OCI-LY3 (cell line): ENCODE measurements around the gene NOS1AP.

ENCODE experiments used
- H2AFZ ChIP-seq: fragments of 200-600, 300-600 bp; shearing (Covaris generic); 2 replicates; pipeline ENCODE4 v1.6.0; 2014; ENCODE audit warnings: antibody characterized with exemption, low read depth, low read length
- H3K27ac ChIP-seq: fragments of 200-600, 300-600 bp; sonication (generic); 2 replicates; pipeline ENCODE4 v1.5.1; 2014; ENCODE audit warnings: mild to moderate bottlenecking, low read length, moderate library complexity, mixed read lengths
- H3K27me3 ChIP-seq: fragments of 200-600, 300-600 bp; sonication (generic); 2 replicates; pipeline ENCODE4 v1.6.1; 2014; ENCODE audit warnings: low read depth, low read length, mixed read lengths
- H3K36me3 ChIP-seq: fragments of 200-600, 300-600 bp; sonication (generic); replicated peaks from 2 replicates; pipeline ENCODE3; 2014; ENCODE audit warnings: low read depth, low read length, mixed read lengths
- H3K4me1 ChIP-seq: fragments of 300-600, 200-600 bp; sonication (generic); 2 replicates; pipeline ENCODE4 v1.6.1; 2014; ENCODE audit warnings: low read length, mixed read lengths
- H3K4me2 ChIP-seq: fragments of 200-600, 300-600 bp; sonication (generic); 2 replicates; pipeline ENCODE4 v1.6.1; 2014; ENCODE audit warnings: low read length, mixed read lengths
- H3K4me3 ChIP-seq: fragments of 300-600, 200-600 bp; sonication (generic); 2 replicates; pipeline ENCODE4 v1.5.1; 2014; ENCODE audit warnings: antibody characterized with exemption, mild to moderate bottlenecking, low read length, moderate library complexity
- H3K79me2 ChIP-seq: fragments of 300-600, 200-600 bp; shearing (Covaris generic); 2 replicates; pipeline ENCODE4 v1.6.1; 2014; ENCODE audit warnings: mild to moderate bottlenecking, low read length, mixed read lengths
- H3K9ac ChIP-seq: fragments of 300-600, 200-600 bp; shearing (Covaris generic); 2 replicates; pipeline ENCODE4 v1.6.0; 2014; ENCODE audit warnings: mild to moderate bottlenecking, low read length, moderate library complexity
- H3K9me3 ChIP-seq: fragments of 200-600, 300-600 bp; shearing (Covaris generic); 2 replicates; pipeline ENCODE4 v1.6.1; 2014; ENCODE audit warnings: low read length, mixed read lengths; ENCODE audit not compliant: insufficient read depth
- H4K20me1 ChIP-seq: fragments of 200-600, 300-600 bp; sonication (generic); 2 replicates; pipeline ENCODE4 v1.6.1; 2016; ENCODE audit warnings: low read length, mixed read lengths; ENCODE audit not compliant: insufficient read depth
- CTCF ChIP-seq: fragments of 200-600, 300-600 bp; sonication (generic); IDR thresholded peaks from 2 replicates; pipeline ENCODE4 v1.5.1; 2014; ENCODE audit warnings: antibody characterized with exemption, low read length, low read depth
- EZH2phosphoT487 ChIP-seq: fragments of 200-600 bp; shearing (Covaris generic); IDR thresholded peaks from 2 replicates; pipeline ENCODE4 v1.6.1; 2018; ENCODE audit warnings: antibody characterized with exemption, mixed run types, low read depth

The NOS1AP gene

DNA sequence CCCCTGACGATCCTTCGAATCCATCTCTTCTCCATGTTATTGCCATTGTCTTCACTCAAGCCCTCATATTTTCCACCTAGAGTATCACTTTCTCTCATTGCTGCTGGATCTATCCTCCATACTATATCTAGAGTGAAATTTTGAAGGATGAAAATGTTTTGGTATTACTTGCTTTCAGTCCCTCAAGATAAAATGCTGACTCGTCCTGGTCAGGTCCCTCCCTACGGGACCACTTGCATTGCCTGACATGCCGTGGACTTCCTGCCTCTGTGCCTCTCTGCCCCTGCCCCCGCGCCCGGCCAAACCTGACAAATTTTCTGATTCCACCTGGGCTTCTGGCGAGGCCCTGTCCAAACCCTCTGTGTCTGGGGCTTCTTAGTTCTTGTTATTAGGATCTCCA lies 283.6 kb downstream of the NOS1AP start:
- TF ChIP-seq CTCF (no peak), EZH2phosphoT487 (no peak)
- no peak overlapping the region for H3K9ac ChIP-seq
- H3K36me3 ChIP-seq, result no peaks in the 10 kb centered on the region
- H3K9me3 ChIP-seq, result no peaks in the 10 kb centered on the region
- H2AFZ ChIP-seq, result no peak overlapping the region
- H3K4me3 ChIP-seq, result no peak overlapping the region
- H4K20me1 ChIP-seq, result no peaks in the 10 kb centered on the region
- no peaks in the 10 kb centered on the region for H3K79me2 ChIP-seq
- H3K27me3 ChIP-seq, result peaks cover 75% of the 10 kb centered on the region
- no peak overlapping the region for H3K27ac ChIP-seq
- H3K4me1 ChIP-seq, result no peaks in the 10 kb centered on the region
- no peak overlapping the region for H3K4me2 ChIP-seq

GRCh38 chr1:162353702-162354101 lies 284.2 kb downstream of the NOS1AP start:
- H3K27ac ChIP-seq, result no peak overlapping the region
- H3K79me2 ChIP-seq, result no peaks in the 10 kb centered on the region
- H2AFZ ChIP-seq, result no peak overlapping the region
- peaks cover 77% of the 10 kb centered on the region for H3K27me3 ChIP-seq
- no peaks in the 10 kb centered on the region for H3K36me3 ChIP-seq
- TF ChIP-seq EZH2phosphoT487 (no peak), CTCF (no peak)
- H4K20me1 ChIP-seq, result no peaks in the 10 kb centered on the region
- no peak overlapping the region for H3K4me2 ChIP-seq
- H3K9me3 ChIP-seq, result no peaks in the 10 kb centered on the region
- no peaks in the 10 kb centered on the region for H3K4me1 ChIP-seq
- H3K4me3 ChIP-seq, result no peak overlapping the region
- no peak overlapping the region for H3K9ac ChIP-seq

DNA sequence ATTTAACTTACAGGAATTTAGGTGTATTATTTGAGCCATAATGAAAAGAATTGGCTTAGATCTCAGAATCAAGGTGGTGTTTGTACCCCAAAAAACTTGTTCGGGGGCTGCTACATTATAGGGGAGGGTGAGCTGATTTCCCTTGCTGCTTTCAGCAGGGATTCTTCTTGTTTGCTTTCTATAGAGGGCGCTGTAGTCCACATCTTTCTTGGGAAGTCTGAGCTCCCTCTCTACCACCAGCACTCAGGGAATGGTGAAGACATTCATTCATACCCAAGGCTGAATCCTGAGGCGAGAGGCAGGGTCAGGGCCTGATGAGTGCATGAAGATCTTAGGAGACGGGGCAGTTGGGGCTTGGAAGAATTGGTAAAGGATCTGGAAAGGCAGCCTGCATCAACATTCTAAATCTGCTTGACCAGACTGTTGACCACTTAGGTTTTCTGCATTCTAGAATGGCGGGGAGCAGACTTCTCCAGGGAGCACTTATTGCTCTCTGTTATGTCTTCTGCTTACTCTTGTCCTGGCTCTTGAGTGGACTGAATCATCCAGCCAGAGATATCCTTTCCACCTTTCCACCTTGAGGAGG lies 288.3 kb downstream of the NOS1AP start:
- no peak overlapping the region for H3K9ac ChIP-seq
- no peaks in the 10 kb centered on the region for H3K9me3 ChIP-seq
- TF ChIP-seq EZH2phosphoT487 (no peak), CTCF (peak; percentile 79)
- H2AFZ ChIP-seq, result no peak overlapping the region
- no peak overlapping the region for H3K4me3 ChIP-seq
- H3K27ac ChIP-seq, result no peak overlapping the region
- H3K27me3 ChIP-seq, result peaks cover 90% of the 10 kb centered on the region
- peaks cover 26% of the 10 kb centered on the region for H4K20me1 ChIP-seq
- H3K4me2 ChIP-seq, result no peak overlapping the region
- H3K36me3 ChIP-seq, result no peaks in the 10 kb centered on the region
- peaks cover 12% of the 10 kb centered on the region for H3K4me1 ChIP-seq
- H3K79me2 ChIP-seq, result no peaks in the 10 kb centered on the region

DNA sequence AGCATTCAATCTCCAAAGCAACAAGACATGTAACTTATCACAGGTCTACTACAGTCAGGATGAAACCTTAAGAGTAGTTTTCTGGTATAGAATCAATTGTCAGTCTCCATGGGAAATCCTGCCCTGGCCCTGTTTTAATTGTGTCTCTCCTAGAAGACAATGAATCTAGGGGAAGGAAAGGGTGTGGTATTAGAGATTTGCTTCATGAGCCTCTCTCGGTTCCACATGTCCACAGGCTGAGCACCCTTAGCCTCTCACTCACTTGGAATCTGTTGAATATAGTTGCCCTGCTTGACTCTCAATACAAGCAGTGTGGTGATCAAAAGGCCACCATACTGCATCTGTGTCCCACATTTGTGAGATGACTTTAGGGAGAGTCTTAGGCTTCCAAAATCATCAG lies 289.4 kb downstream of the NOS1AP start:
- H3K27ac ChIP-seq, result no peak overlapping the region

More for the DNA sequence above, 289.4 kb downstream of the NOS1AP start:
- no peaks in the 10 kb centered on the region for H3K79me2 ChIP-seq
- H3K9ac ChIP-seq, result no peak overlapping the region
- H2AFZ ChIP-seq, result no peak overlapping the region
- no peak overlapping the region for H3K4me2 ChIP-seq
- peaks cover 32% of the 10 kb centered on the region for H4K20me1 ChIP-seq
- peaks cover 91% of the 10 kb centered on the region for H3K27me3 ChIP-seq
- H3K4me3 ChIP-seq, result no peak overlapping the region
- H3K36me3 ChIP-seq, result no peaks in the 10 kb centered on the region
- peaks cover 12% of the 10 kb centered on the region for H3K4me1 ChIP-seq
- H3K9me3 ChIP-seq, result no peaks in the 10 kb centered on the region
- TF ChIP-seq EZH2phosphoT487 (no peak), CTCF (no peak)
